ENCODE measurements around the gene GDF9.

Gene GDF9

GRCh38 chr5:132866342-132867045 is at the start of gene GDF9, which contains the start of gene UQCRQ:
GDF9 (minus strand) TSS chr5:132866469; CDS start chr5:132864533, 1,936 bp downstream.
UQCRQ (plus strand) TSS chr5:132866642; CDS start chr5:132866882, 240 bp downstream.
- H3K4me1 ChIP-seq (ENCODE audit: control insufficient read depth in 2 of 2, insufficient read depth in 2 of 2, low read length in 2 of 2), result peaks cover 15 to 17% of the 10 kb centered on the region in 2 donors
- peak within 1 kb of the TSS; percentile 91 to 94 for H3K27ac ChIP-seq (ENCODE audit: low read depth in 2 of 2, low read length in 2 of 2)
- H3K9me3 ChIP-seq (ENCODE audit: control insufficient read depth in 2 of 2, low read length in 2 of 2), result no peaks in the 10 kb centered on the region
- no peaks in the 10 kb centered on the region for H3K27me3 ChIP-seq (ENCODE audit: control insufficient read depth in 2 of 2, insufficient read depth in 2 of 2, low read length in 2 of 2)
- peak within 1 kb of the TSS; percentile 97 to 98 for H3K9ac ChIP-seq (ENCODE audit: low read depth in 1 of 2, low read length in 2 of 2)
- peaks cover 17 to 22% of the 10 kb centered on the region in 2 donors for H3K36me3 ChIP-seq (ENCODE audit: control insufficient read depth in 2 of 2, insufficient read depth in 2 of 2, low read length in 2 of 2)
- H3K4me3 ChIP-seq (ENCODE audit: low read length in 2 of 2), result peak within 1 kb of the TSS; percentile 91 to 93

GRCh38 chr5:132915681-132916080 is 49.4 kb upstream of the GDF9 start:
- no peak overlapping the region for H3K27ac ChIP-seq (ENCODE audit: low read depth in 2 of 2, low read length in 2 of 2)
- no peak overlapping the region for H3K9ac ChIP-seq (ENCODE audit: low read depth in 1 of 2, low read length in 2 of 2)
- no peaks in the 10 kb centered on the region for H3K27me3 ChIP-seq (ENCODE audit: control insufficient read depth in 2 of 2, insufficient read depth in 2 of 2, low read length in 2 of 2)
- no peaks in the 10 kb centered on the region for H3K9me3 ChIP-seq (ENCODE audit: control insufficient read depth in 2 of 2, low read length in 2 of 2)
- H3K4me3 ChIP-seq (ENCODE audit: low read length in 2 of 2), result no peak overlapping the region
- H3K4me1 ChIP-seq (ENCODE audit: control insufficient read depth in 2 of 2, insufficient read depth in 2 of 2, low read length in 2 of 2), result no peaks in the 10 kb centered on the region
- H3K36me3 ChIP-seq (ENCODE audit: control insufficient read depth in 2 of 2, insufficient read depth in 2 of 2, low read length in 2 of 2), result peaks cover 19 to 28% of the 10 kb centered on the region in 2 donors

GRCh38 chr5:132909702-132910101 is 43.4 kb upstream of the GDF9 start:
- H3K9ac ChIP-seq (ENCODE audit: low read depth in 1 of 2, low read length in 2 of 2), result no peak overlapping the region
- no peak overlapping the region for H3K27ac ChIP-seq (ENCODE audit: low read depth in 2 of 2, low read length in 2 of 2)
- H3K36me3 ChIP-seq (ENCODE audit: control insufficient read depth in 2 of 2, insufficient read depth in 2 of 2, low read length in 2 of 2), result peaks cover 13 to 24% of the 10 kb centered on the region in 2 donors
- no peaks in the 10 kb centered on the region for H3K27me3 ChIP-seq (ENCODE audit: control insufficient read depth in 2 of 2, insufficient read depth in 2 of 2, low read length in 2 of 2)
- no peak overlapping the region for H3K4me3 ChIP-seq (ENCODE audit: low read length in 2 of 2)
- H3K9me3 ChIP-seq (ENCODE audit: control insufficient read depth in 2 of 2, low read length in 2 of 2), result no peaks in the 10 kb centered on the region
- no peaks in the 10 kb centered on the region for H3K4me1 ChIP-seq (ENCODE audit: control insufficient read depth in 2 of 2, insufficient read depth in 2 of 2, low read length in 2 of 2)

DNA sequence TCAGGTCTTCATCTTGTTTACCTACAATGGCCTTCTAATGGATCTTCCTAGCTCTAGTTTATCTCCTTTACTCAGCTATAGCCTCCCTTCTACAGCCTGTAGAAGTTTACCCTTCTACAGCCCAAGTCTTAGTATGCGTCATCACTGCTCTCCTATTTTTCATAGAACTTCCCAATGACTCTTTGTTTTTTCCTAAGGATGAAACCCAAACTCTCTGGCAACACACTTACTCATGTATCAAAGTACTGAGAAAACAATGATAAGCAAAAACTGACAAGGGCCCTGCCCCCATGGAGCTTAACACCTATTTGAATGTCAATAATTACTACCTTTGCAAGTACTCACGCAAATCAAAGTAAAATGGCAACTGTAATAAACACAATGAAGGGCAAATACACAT is 40.9 kb upstream of the GDF9 start:
- Histone ChIP-seq H3K9me3 (ENCODE audit: control insufficient read depth in 2 of 2, low read length in 2 of 2) (no peaks in the 10 kb centered on the region), H3K9ac (ENCODE audit: low read depth in 1 of 2, low read length in 2 of 2) (no peak overlapping the region), H3K36me3 (ENCODE audit: control insufficient read depth in 2 of 2, insufficient read depth in 2 of 2, low read length in 2 of 2) (peaks cover 8 to 11% of the 10 kb centered on the region in 2 donors), H3K4me1 (ENCODE audit: control insufficient read depth in 2 of 2, insufficient read depth in 2 of 2, low read length in 2 of 2) (no peaks in the 10 kb centered on the region), H3K27me3 (ENCODE audit: control insufficient read depth in 2 of 2, insufficient read depth in 2 of 2, low read length in 2 of 2) (no peaks in the 10 kb centered on the region), H3K27ac (ENCODE audit: low read depth in 2 of 2, low read length in 2 of 2) (no peak overlapping the region), H3K4me3 (ENCODE audit: low read length in 2 of 2) (no peak overlapping the region)

GRCh38 chr5:132905938-132906337 is 39.7 kb upstream of the GDF9 start:
- Histone ChIP-seq H3K4me1 (ENCODE audit: control insufficient read depth in 2 of 2, insufficient read depth in 2 of 2, low read length in 2 of 2) (no peaks in the 10 kb centered on the region), H3K27ac (ENCODE audit: low read depth in 2 of 2, low read length in 2 of 2) (no peak overlapping the region), H3K36me3 (ENCODE audit: control insufficient read depth in 2 of 2, insufficient read depth in 2 of 2, low read length in 2 of 2) (peaks cover 4% of the 10 kb centered on the region in 2 donors), H3K4me3 (ENCODE audit: low read length in 2 of 2) (no peak overlapping the region), H3K27me3 (ENCODE audit: control insufficient read depth in 2 of 2, insufficient read depth in 2 of 2, low read length in 2 of 2) (no peaks in the 10 kb centered on the region), H3K9me3 (ENCODE audit: control insufficient read depth in 2 of 2, low read length in 2 of 2) (no peaks in the 10 kb centered on the region), H3K9ac (ENCODE audit: low read depth in 1 of 2, low read length in 2 of 2) (no peak overlapping the region)

GRCh38 chr5:132901730-132902129 is 35.5 kb upstream of the GDF9 start:
- no peak overlapping the region for H3K9ac ChIP-seq (ENCODE audit: low read depth in 1 of 2, low read length in 2 of 2)
- H3K27me3 ChIP-seq (ENCODE audit: control insufficient read depth in 2 of 2, insufficient read depth in 2 of 2, low read length in 2 of 2), result no peaks in the 10 kb centered on the region
- H3K36me3 ChIP-seq (ENCODE audit: control insufficient read depth in 2 of 2, insufficient read depth in 2 of 2, low read length in 2 of 2), result peaks cover 13 to 15% of the 10 kb centered on the region in 2 donors
- H3K27ac ChIP-seq (ENCODE audit: low read depth in 2 of 2, low read length in 2 of 2), result no peak overlapping the region
- H3K4me3 ChIP-seq (ENCODE audit: low read length in 2 of 2), result no peak overlapping the region
- H3K4me1 ChIP-seq (ENCODE audit: control insufficient read depth in 2 of 2, insufficient read depth in 2 of 2, low read length in 2 of 2), result no peaks in the 10 kb centered on the region
- H3K9me3 ChIP-seq (ENCODE audit: control insufficient read depth in 2 of 2, low read length in 2 of 2), result no peaks in the 10 kb centered on the region

- peaks cover 20 to 22% of the 10 kb centered on the region in 2 donors for H3K36me3 ChIP-seq (ENCODE audit: control insufficient read depth in 2 of 2, insufficient read depth in 2 of 2, low read length in 2 of 2)
- H3K9me3 ChIP-seq (ENCODE audit: control insufficient read depth in 2 of 2, low read length in 2 of 2), result no peaks in the 10 kb centered on the region
- H3K4me1 ChIP-seq (ENCODE audit: control insufficient read depth in 2 of 2, insufficient read depth in 2 of 2, low read length in 2 of 2), result no peaks in the 10 kb centered on the region
- no peak overlapping the region for H3K4me3 ChIP-seq (ENCODE audit: low read length in 2 of 2)
- no peak overlapping the region for H3K9ac ChIP-seq (ENCODE audit: low read depth in 1 of 2, low read length in 2 of 2)
- no peak overlapping the region for H3K27ac ChIP-seq (ENCODE audit: low read depth in 2 of 2, low read length in 2 of 2)
- no peaks in the 10 kb centered on the region for H3K27me3 ChIP-seq (ENCODE audit: control insufficient read depth in 2 of 2, insufficient read depth in 2 of 2, low read length in 2 of 2)
These were observed 34.8 kb upstream of the GDF9 start for GRCh38 chr5:132901036-132901435.

- no peak overlapping the region for H3K27ac ChIP-seq (ENCODE audit: low read depth in 2 of 2, low read length in 2 of 2)
- no peaks in the 10 kb centered on the region for H3K4me1 ChIP-seq (ENCODE audit: control insufficient read depth in 2 of 2, insufficient read depth in 2 of 2, low read length in 2 of 2)
- peaks cover 37% of the 10 kb centered on the region in 2 donors for H3K36me3 ChIP-seq (ENCODE audit: control insufficient read depth in 2 of 2, insufficient read depth in 2 of 2, low read length in 2 of 2)
These were observed 31.8 kb upstream of the GDF9 start for GRCh38 chr5:132898094-132898493.

DNA sequence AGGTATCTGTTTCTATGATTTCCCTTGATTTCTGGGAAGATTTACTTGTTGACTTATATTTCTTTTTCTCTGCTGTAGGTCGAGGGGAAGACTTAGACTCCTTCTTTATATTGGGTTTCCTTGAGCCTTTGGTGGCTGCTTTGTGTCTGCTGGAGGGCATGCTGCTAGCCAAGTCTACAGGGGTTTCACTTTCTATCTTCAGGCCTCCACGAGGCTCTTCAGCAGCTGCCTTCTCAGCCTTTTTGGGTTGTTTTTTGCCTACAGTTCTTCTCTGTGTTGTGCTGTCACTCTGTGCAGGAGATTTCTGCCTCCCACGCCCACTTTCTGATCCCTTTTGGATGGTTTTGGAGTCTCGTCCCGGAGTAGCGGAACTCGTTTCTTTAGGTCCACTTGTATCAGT is 30.4 kb upstream of the GDF9 start:
- H3K4me1 ChIP-seq (ENCODE audit: control insufficient read depth in 2 of 2, insufficient read depth in 2 of 2, low read length in 2 of 2), result no peaks in the 10 kb centered on the region
- H3K27ac ChIP-seq (ENCODE audit: low read depth in 2 of 2, low read length in 2 of 2), result no peak overlapping the region
- no peaks in the 10 kb centered on the region for H3K9me3 ChIP-seq (ENCODE audit: control insufficient read depth in 2 of 2, low read length in 2 of 2)
- no peaks in the 10 kb centered on the region for H3K27me3 ChIP-seq (ENCODE audit: control insufficient read depth in 2 of 2, insufficient read depth in 2 of 2, low read length in 2 of 2)
- H3K4me3 ChIP-seq (ENCODE audit: low read length in 2 of 2), result no peak overlapping the region
- H3K36me3 ChIP-seq (ENCODE audit: control insufficient read depth in 2 of 2, insufficient read depth in 2 of 2, low read length in 2 of 2), result peaks cover 49 to 50% of the 10 kb centered on the region in 2 donors
- H3K9ac ChIP-seq (ENCODE audit: low read depth in 1 of 2, low read length in 2 of 2), result no peak overlapping the region

More at GRCh38 chr5:132898094-132898493, 31.8 kb upstream of the GDF9 start:
- no peaks in the 10 kb centered on the region for H3K9me3 ChIP-seq (ENCODE audit: control insufficient read depth in 2 of 2, low read length in 2 of 2)
- H3K4me3 ChIP-seq (ENCODE audit: low read length in 2 of 2), result no peak overlapping the region
- no peaks in the 10 kb centered on the region for H3K27me3 ChIP-seq (ENCODE audit: control insufficient read depth in 2 of 2, insufficient read depth in 2 of 2, low read length in 2 of 2)
- H3K9ac ChIP-seq (ENCODE audit: low read depth in 1 of 2, low read length in 2 of 2), result no peak overlapping the region

DNA sequence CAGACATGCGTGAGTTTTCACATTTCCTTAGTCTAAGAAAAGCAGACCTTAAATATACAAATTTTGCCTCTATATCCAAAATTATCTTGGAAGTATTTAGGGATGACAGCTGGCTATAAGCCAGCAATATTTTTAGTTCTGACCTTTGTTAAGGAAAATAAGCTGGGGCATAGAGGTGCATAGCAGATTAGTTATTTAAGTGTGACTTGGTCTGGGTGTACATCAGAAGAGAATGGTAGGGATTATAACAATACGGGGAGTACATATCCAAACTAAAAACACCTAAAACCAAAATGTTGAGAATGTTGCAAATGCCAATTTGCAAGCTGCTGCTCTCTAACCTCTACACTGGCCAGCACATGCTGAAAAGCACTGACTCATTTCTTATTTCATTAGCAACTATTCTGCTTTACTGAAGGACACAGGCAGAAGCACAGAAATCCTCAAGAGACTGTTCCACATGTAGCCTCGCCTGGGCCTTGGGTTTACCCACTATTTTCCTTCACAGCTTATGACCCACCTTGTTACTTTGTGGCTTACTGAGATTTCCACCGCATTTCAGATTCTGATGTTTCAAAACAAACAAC is 29.5 kb upstream of the GDF9 start:
- no peaks in the 10 kb centered on the region for H3K4me1 ChIP-seq (ENCODE audit: control insufficient read depth in 2 of 2, insufficient read depth in 2 of 2, low read length in 2 of 2)
- H3K9ac ChIP-seq (ENCODE audit: low read depth in 1 of 2, low read length in 2 of 2), result no peak overlapping the region
- no peak overlapping the region for H3K4me3 ChIP-seq (ENCODE audit: low read length in 2 of 2)
- H3K9me3 ChIP-seq (ENCODE audit: control insufficient read depth in 2 of 2, low read length in 2 of 2), result no peaks in the 10 kb centered on the region
- H3K27me3 ChIP-seq (ENCODE audit: control insufficient read depth in 2 of 2, insufficient read depth in 2 of 2, low read length in 2 of 2), result no peaks in the 10 kb centered on the region
- no peak overlapping the region for H3K27ac ChIP-seq (ENCODE audit: low read depth in 2 of 2, low read length in 2 of 2)
- H3K36me3 ChIP-seq (ENCODE audit: control insufficient read depth in 2 of 2, insufficient read depth in 2 of 2, low read length in 2 of 2), result peaks cover 50 to 53% of the 10 kb centered on the region in 2 donors

Measured in mucosa of rectum (tissue), 2 donors.